ENCODE results near the gene THOC2.

- TF ChIP-seq CTCF (IDR thresholded peaks at IDR 0.05) (no peak), ZFX (IDR thresholded peaks at IDR 0.05; ENCODE audit: borderline replicate concordance) (no peak)
Observed at GRCh38 chrX:123682186-123682585, 50.7 kb downstream of the THOC2 start.

All from 22Rv1 (cell line).